ENCODE data around the gene C2orf69.

The C2orf69 gene

DNA sequence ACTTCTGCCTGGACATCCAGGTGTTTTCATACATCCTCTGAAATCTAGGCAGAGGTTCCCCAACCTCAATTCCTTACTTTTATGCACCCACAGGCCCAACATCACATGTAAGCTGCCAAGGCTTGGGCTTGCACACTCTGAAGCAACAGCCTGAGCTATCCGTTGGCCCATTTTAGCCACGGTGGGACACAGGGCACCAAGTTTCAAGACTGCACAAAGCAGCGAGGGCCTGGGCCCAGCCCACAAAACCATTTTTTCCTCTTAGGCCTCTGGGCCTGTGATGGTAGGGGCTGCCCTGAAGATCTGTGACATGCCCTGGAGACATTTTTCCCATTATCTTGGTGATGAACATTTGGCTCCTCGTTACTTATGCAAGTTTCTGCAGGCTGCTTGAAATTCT lies 5.9 kb downstream of the C2orf69 start:
- no peak for DNase-seq

- DNase-seq: no peak
These were observed 11.8 kb downstream of the C2orf69 start for GRCh38 chr2:199922856-199923255.

GRCh38 chr2:199923924-199924323 lies 12.8 kb downstream of the C2orf69 start:
- DNase-seq: no peak

DNA sequence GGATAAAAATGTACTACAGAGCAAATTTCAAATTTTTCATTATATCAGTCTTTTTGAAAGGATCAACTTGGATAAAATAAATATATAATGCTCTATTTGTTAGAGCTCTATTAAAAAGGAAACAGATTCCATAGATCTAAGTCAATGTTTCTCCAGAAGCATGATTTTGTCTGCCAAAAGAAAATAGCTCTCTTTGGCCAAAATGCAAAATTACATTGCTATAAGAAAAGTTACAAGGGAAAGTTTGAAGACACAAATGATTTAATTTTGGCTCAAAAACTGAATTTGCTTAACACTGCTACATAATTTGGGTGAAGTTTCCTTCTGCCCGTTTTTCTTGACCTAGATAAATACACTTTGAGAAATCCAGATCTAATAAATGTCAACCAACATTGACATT lies 15.7 kb downstream of the C2orf69 start:
- no peak for DNase-seq

DNA sequence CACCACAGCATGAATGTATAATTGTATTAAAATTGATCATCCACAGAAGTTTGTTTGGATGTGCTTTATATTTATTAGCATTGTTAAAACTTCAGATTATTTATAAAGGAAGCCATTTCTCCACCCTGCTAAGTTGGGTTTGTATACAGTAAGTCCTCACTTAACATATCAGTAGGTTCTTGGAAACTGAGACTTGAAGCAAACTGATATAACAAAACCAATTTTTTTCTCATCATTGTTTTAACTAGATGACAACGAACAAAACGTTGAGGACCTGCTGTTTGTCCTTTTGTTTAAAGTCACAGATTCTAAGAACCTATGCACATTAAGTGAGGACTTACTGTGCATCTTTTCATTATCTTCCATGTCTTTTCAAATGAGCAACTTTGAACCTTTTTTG lies 17.1 kb downstream of the C2orf69 start:
- no peak for DNase-seq

- DNase-seq: no peak
These were observed 17.5 kb downstream of the C2orf69 start for GRCh38 chr2:199928626-199929025.

- DNase-seq: no peak
These were observed 18.2 kb downstream of the C2orf69 start for GRCh38 chr2:199929262-199929661.

GRCh38 chr2:199932312-199932855 lies 21.3 kb downstream of the C2orf69 start:
- DNase-seq: no peak

- no peak for DNase-seq
These were observed 22.4 kb downstream of the C2orf69 start for GRCh38 chr2:199933466-199933865.

DNA sequence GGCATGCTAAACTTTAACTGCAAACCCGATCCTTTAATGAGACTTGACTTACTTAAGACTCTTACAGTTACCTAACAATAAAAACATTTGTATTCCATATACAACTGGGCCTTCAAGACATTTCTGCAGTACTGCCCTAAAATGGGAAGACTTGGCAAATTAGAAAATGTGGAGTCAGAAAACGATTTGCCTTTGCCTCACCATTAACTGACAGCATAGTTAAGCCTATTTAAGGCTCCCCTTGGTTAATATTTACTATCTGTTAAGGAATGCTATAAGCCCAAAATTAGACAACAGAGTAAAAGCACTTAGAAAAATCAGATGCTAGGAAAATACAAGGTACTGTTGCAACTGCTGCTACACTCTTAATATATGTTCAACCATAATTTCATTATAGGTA lies 25.5 kb downstream of the C2orf69 start:
- no peak for DNase-seq

DNA sequence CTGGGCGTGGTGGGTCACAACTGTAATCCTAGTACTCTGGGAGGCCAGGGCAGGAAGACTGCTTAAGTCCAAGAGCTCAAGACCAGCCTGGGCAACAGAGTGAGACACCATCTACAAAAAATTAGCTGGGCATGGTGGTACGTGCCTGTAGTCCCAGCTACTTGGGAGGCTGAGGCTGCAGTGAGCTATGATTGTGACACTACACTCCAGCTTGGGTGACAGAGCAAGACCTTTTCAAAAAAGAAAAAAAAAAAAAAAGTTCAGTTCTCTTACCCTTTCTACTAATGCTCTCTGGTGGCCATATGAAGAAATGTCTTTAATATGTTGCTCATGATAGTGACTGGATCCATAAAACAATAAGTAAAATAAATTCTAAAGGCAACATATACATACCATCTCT lies 29.3 kb downstream of the C2orf69 start:
- DNase-seq: no peak

GRCh38 chr2:199943373-199943772 lies 32.3 kb downstream of the C2orf69 start:
- no peak for DNase-seq

DNA sequence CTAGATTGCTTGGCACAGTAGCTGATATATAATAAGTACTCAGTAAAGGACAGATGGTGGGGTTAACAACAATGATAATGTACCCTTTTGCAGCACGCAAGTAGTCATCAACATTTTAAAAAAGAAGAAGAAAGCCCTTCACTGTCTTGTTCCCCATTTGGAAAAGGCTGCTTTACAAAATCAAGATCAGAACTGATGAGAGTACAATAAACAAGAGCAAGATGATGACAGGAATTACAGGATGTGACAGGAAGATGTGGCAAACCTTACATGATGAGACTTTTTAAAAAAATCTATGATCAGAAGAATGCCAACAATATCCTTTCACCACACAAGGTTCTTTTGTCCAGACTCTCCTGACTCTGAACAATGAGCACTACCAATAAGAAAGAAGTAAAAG lies 35.1 kb downstream of the C2orf69 start:
- no peak for DNase-seq

- no peak for DNase-seq
These were observed 35.7 kb downstream of the C2orf69 start for GRCh38 chr2:199946836-199947235.

- DNase-seq: no peak
These were observed 39.3 kb downstream of the C2orf69 start for GRCh38 chr2:199950396-199950795.

DNA sequence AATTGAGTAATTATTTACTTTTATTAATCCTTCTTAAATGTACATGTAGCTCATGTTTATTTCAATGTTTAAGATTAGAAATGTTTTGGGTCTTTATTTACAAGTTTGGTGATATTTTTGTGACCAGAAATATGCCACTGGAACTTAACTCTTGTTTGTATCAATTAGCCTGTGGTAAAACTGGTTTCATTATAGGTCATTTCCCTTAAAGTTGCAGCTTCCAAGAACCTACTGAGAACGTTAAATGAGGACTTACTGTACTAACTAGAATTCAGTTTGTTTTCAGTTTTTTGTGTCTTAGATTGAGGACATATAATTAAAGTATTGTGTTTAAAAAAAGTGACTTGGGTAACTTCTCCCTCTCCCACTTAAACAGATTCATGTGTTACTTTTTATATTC lies 39.9 kb downstream of the C2orf69 start:
- DNase-seq: no peak

DNA sequence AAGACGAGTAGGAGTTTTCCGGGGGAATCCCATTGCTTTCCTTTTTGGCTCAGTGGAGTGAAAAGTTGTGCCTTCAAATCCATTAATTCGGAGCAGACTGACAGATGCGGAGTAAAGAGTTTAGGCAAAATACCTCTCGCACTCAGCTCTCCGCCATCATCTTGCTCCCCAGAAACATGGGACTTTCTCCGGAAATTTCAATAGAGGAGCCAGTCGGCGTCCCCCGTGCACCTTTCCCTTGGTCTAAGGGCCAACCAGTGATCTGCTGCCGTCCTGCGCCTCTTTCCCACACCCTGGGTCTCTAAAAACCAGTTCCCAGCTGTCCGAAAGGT lies 43.9 kb downstream of the C2orf69 start:
- no peak for DNase-seq

DNA sequence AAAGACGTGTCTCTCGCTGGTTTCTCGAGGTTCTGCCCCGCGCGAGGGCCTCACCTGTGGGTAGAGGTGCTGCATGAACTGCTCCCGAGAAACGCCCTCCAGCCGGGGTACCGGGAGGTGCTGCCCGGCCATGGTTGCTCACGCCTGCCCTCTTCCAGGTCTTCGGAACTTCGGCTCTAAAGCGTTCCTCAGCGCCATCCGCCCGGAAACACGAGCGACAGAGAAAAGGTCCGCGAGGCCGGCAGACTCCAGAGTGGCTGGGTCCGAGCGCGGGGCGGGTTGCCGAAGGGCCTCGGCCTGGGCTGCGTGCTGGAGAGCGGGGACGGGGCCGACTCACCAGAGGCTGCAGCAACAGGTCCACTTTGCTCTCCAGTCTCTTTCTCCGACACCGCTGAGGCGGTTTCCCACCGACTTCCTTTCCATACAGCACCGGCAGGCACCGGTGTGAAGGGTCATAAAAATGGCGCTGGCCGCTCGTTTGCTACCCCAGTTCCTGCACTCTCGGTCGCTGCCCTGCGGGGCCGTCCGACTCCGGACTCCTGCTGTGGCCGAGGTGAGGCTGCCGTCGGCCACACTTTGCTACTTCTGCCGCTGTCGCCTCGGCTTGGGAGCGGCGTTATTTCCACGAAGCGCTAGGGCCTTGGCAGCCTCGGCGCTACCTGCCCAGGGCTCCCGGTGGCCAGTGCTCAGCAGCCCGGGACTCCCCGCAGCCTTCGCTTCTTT lies 44.4 kb downstream of the C2orf69 start, which contains the start of the genes MAIP1 and TYW5:
TSS of gene MAIP1 (plus strand) at position 244 of the 723 bp plus-strand sequence. CDS start at position 461, 217 bp downstream.
TSS of gene TYW5 (minus strand) at position 153 of the 723 bp plus-strand sequence. CDS start at position 132, 21 bp downstream.
- DNase-seq: peak; percentile 80

- DNase-seq: no peak
These were observed 44.9 kb downstream of the C2orf69 start for GRCh38 chr2:199956062-199956380.

GRCh38 chr2:199958014-199958413 lies 46.9 kb downstream of the C2orf69 start:
- DNase-seq: no peak

- no peak for DNase-seq
These were observed 51.1 kb downstream of the C2orf69 start for GRCh38 chr2:199962203-199962602.

GRCh38 chr2:199966405-199966804 lies 55.3 kb downstream of the C2orf69 start:
- no peak for DNase-seq

DNA sequence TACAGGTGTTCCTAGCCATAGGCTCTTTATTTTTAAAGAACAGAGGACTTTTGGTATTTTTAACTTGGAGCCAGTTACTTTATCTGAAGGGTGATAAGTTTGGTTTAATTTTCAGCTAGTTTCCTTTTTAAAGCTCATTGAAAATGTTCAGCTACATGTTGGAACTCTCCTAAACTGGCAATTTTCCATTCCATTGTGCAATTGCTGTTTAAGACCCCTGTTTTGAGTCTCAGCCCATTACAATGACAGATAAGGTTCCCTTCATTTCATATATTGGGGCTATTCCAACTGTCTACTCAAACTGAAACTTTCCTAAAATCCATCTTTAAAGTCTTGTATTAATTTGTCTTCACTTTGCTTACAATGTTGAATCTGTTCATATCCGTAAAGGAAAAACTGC lies 55.9 kb downstream of the C2orf69 start:
- no peak for DNase-seq

DNA sequence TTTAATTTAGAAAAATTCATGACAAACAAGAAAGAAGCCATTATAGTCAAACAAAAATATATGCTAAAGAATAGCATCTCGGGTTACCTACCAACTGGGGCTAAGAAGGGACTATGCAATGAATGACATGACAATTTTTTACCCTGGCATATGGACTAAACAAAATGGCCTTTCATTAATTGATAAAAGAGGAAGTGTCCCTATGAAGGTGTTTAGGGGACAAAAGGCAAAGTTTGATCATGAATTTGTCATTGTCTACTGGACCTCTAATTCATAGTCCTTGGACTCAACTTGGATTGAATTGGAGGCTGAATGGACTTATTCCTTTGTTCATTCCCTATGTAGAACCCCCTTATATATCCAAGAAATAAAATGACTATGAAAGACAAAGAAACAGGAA lies 57.0 kb downstream of the C2orf69 start:
- no peak for DNase-seq

DNA sequence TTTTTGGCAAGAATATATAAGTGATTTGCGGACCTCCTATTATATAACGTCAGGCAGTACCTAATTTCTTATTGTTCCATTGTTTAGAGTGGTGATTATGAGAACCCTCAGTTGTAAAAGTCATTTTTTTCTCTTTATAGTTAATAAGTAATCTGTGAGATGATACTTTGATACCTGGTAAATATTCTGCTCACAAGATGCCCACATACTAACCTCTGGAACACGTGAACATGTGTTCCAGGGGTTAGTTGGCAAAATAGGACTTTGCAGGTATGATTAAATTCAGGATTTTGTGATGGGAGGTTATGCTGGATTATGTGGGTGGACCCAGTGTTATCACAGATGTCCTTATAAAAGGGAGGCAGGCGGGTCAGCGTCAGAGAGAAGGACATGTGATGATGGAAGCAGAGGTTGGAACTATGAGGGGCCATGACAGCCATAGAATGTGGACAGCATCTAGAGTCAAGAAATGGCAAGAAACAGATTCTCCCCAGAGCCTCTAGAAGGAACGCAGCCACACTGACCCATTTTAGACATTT lies 61.1 kb downstream of the C2orf69 start:
- DNase-seq: no peak

Measured in activated naive CD4-positive, alpha-beta T cell treated with anti-CD3 and anti-CD28 coated beads, Interleukin-2, amount 50 U/mL, for 16 hours (primary cell).